Osteoblast (primary cell): ENCODE measurements around the gene EXOC3L4. TPM values are rescaled to one million over a fixed set of nuclear protein-coding genes. Genes with fewer than 3 reads are reported as not detected.
"Not testable (repeated sequence)": the region's sequence is repeated elsewhere in the genome, so short reads cannot be mapped to it uniquely, and the experiment has no call there.

ENCODE experiments used
- DNase-seq: peaks from one replicate; pipeline ENCODE4 v3.0.0; 2011; ENCODE audit warnings: low spot score, mixed read lengths; ENCODE audit not compliant: insufficient read length; ENCODE audit errors: missing footprints
- H2AFZ ChIP-seq: 2 replicates; pipeline ENCODE4 v1.6.0; 2011; ENCODE audit warnings: mild to moderate bottlenecking, low read length
- H3K27ac ChIP-seq: 2 replicates; pipeline ENCODE4 v1.5.1; 2011; ENCODE audit warnings: mild to moderate bottlenecking, low read depth, low read length, moderate library complexity
- H3K27me3 ChIP-seq: 2 replicates; pipeline ENCODE4 v1.6.0; 2012; ENCODE audit warnings: mild to moderate bottlenecking, control low read depth, inconsistent platforms, low read length, moderate library complexity; ENCODE audit not compliant: insufficient read depth
- H3K36me3 ChIP-seq: 2 replicates; pipeline ENCODE4 v1.5.1; 2011; ENCODE audit warnings: mild to moderate bottlenecking, low read length, control low read depth, moderate library complexity; ENCODE audit not compliant: insufficient read depth
- H3K4me1 ChIP-seq: 2 replicates; pipeline ENCODE4 v1.5.1; 2011; ENCODE audit warnings: mild to moderate bottlenecking, low read length, control low read depth, moderate library complexity; ENCODE audit not compliant: insufficient read depth
- H3K4me2 ChIP-seq: 2 replicates; pipeline ENCODE4 v1.6.0; 2011; ENCODE audit warnings: mild to moderate bottlenecking, low read length; ENCODE audit not compliant: insufficient read depth
- H3K4me3 ChIP-seq: fragments of 200-600 bp; sonication (generic); 3 replicates; pipeline ENCODE4 v1.5.1; 2012; ENCODE audit warnings: mild to moderate bottlenecking, low read length, inconsistent platforms; ENCODE audit not compliant: insufficient read depth
- H3K79me2 ChIP-seq: 2 replicates; pipeline ENCODE4 v1.6.0; 2012; ENCODE audit warnings: mild to moderate bottlenecking, low read length, control low read depth, inconsistent platforms; ENCODE audit not compliant: insufficient read depth
- H3K9me3 ChIP-seq: 2 replicates; pipeline ENCODE4 v1.5.1; 2011; ENCODE audit warnings: low read depth, low read length, control low read depth
- H4K20me1 ChIP-seq: 2 replicates; pipeline ENCODE4 v1.6.0; 2012; ENCODE audit warnings: mild to moderate bottlenecking, low read length, control low read depth; ENCODE audit not compliant: insufficient read depth
- CTCF ChIP-seq: IDR thresholded peaks from 2 replicates; pipeline ENCODE4 v1.5.1; 2011; ENCODE audit warnings: mild to moderate bottlenecking, low read depth, low read length, moderate library complexity; ENCODE audit errors: extremely low read depth
- total RNA-seq: library from RNA; depleted of rRNA; stranded (reverse); fragments of >200 nt; gene quantifications from 2 replicates; pipeline ENCODE4 v1.2.3, GENCODE V29; 2012

The EXOC3L4 gene
- total RNA-seq, result 0.29 TPM in 1 of 2 replicates, not detected in the other

- Histone ChIP-seq H3K4me1 (no peaks in the 10 kb centered on the region), H3K4me2 (peak within 1 kb of the TSS; percentile 60), H3K79me2 (no peaks in the 10 kb centered on the region), H3K9me3 (no peaks in the 10 kb centered on the region), H3K27ac (no peak within 1 kb of the TSS), H3K27me3 (no peaks in the 10 kb centered on the region), H2AFZ (peak within 1 kb of the TSS; percentile 35), H3K36me3 (no peaks in the 10 kb centered on the region), H3K4me3 (no peak within 1 kb of the TSS), H4K20me1 (no peaks in the 10 kb centered on the region)
- no peak for TF ChIP-seq CTCF
- DNase-seq, result peak; percentile 91
Observed at GRCh38 chr14:103094406-103095209, at the start of gene EXOC3L4. Gene EXOC3L4, plus strand, starts transcription at chr14:103094725. Its CDS starts 5,495 bp downstream, at chr14:103100220.

- H3K36me3 ChIP-seq, result peaks cover 10% of the 10 kb centered on the region
- H3K4me1 ChIP-seq, result no peaks in the 10 kb centered on the region
- no peak overlapping the region for H3K4me2 ChIP-seq
- H3K4me3 ChIP-seq, result no peak overlapping the region
- H2AFZ ChIP-seq, result no peak overlapping the region
- no peaks in the 10 kb centered on the region for H3K9me3 ChIP-seq
- no peak for TF ChIP-seq CTCF
- H3K79me2 ChIP-seq, result peaks cover 96% of the 10 kb centered on the region
- DNase-seq, result no peak
- H4K20me1 ChIP-seq, result peaks cover 75% of the 10 kb centered on the region
- no peaks in the 10 kb centered on the region for H3K27me3 ChIP-seq
- H3K27ac ChIP-seq, result no peak overlapping the region
Observed at GRCh38 chr14:103045371-103045869, 49.1 kb upstream of the EXOC3L4 start.

GRCh38 chr14:103047453-103047852, 47.1 kb upstream of the EXOC3L4 start:
- H4K20me1 ChIP-seq, result peaks cover 74% of the 10 kb centered on the region
- H3K4me2 ChIP-seq, H2AFZ ChIP-seq: not testable (repeated sequence)

GRCh38 chr14:103050935-103051334, 43.6 kb upstream of the EXOC3L4 start:
- no peak overlapping the region for H3K4me2 ChIP-seq
- H3K79me2 ChIP-seq, result peaks cover 96% of the 10 kb centered on the region
- peaks cover 65% of the 10 kb centered on the region for H4K20me1 ChIP-seq
- no peak for DNase-seq
- no peak for TF ChIP-seq CTCF
- H2AFZ ChIP-seq, result no peak overlapping the region
- H3K27ac ChIP-seq, result no peak overlapping the region
- no peak overlapping the region for H3K4me3 ChIP-seq
- peaks cover 2% of the 10 kb centered on the region for H3K36me3 ChIP-seq
- H3K4me1 ChIP-seq, result peaks cover 9% of the 10 kb centered on the region
- no peaks in the 10 kb centered on the region for H3K9me3 ChIP-seq
- H3K27me3 ChIP-seq, result no peaks in the 10 kb centered on the region

More at GRCh38 chr14:103047453-103047852, 47.1 kb upstream of the EXOC3L4 start:
- not testable (repeated sequence) for H3K27me3 ChIP-seq, H3K9me3 ChIP-seq, H3K36me3 ChIP-seq, H3K27ac ChIP-seq, H3K4me1 ChIP-seq, DNase-seq, H3K4me3 ChIP-seq
- peaks cover 97% of the 10 kb centered on the region for H3K79me2 ChIP-seq
